ENCODE data around the gene CD27.
"Not testable (repeated sequence)": the region's sequence is repeated elsewhere in the genome, so short reads cannot be mapped to it uniquely, and the experiment has no call there.

The CD27 gene

DNA sequence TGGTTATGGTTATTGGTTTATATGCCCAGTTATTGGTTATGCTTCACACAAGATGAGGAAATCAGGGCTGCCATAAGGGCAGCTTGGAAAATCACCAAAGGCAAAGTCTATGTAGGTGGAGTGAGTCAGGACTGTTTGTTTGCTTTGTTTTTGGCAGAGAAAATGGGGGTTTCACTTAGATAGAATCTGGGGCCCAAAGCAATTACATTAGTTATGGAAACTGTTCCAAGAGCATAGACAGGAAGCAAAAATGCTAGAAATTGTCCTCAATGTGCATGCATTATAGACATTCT, 23.5 kb downstream of the CD27 start:
- TF ChIP-seq, protein P1, sequence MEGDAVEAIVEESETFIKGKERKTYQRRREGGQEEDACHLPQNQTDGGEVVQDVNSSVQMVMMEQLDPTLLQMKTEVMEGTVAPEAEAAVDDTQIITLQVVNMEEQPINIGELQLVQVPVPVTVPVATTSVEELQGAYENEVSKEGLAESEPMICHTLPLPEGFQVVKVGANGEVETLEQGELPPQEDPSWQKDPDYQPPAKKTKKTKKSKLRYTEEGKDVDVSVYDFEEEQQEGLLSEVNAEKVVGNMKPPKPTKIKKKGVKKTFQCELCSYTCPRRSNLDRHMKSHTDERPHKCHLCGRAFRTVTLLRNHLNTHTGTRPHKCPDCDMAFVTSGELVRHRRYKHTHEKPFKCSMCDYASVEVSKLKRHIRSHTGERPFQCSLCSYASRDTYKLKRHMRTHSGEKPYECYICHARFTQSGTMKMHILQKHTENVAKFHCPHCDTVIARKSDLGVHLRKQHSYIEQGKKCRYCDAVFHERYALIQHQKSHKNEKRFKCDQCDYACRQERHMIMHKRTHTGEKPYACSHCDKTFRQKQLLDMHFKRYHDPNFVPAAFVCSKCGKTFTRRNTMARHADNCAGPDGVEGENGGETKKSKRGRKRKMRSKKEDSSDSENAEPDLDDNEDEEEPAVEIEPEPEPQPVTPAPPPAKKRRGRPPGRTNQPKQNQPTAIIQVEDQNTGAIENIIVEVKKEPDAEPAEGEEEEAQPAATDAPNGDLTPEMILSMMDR (IDR thresholded peaks at IDR 0.05; ENCODE audit: insufficient read depth, low read depth, low read length, missing control alignments): no peak

DNA sequence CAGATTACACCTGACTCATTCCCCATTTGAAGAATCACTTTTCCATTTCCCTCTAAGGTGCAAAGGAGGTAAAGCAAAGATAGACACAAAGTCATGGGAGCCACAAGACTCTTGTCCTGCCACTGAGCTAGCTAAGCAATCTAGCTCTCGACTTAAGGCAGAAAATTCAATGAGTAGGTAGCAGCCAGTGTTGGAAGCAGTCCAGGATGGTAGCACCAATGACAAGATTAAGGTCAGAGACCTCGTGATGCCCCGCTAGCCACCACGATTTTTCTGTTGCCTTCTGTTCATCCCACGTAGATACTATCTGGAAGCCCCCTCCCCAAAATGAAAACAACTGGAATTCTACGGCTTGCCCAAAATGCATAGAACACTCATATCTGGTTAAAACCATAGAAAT, 24.3 kb downstream of the CD27 start:
- no peak for DNase-seq (ENCODE audit: low read depth)
- H3K4me3 ChIP-seq (ENCODE audit: low read depth, low read length): peak overlapping the region; percentile 57
- TF ChIP-seq, protein P1 (IDR thresholded peaks at IDR 0.05; ENCODE audit: insufficient read depth, low read depth, low read length, missing control alignments): no peak

More for the DNA sequence above, 23.5 kb downstream of the CD27 start:
- H3K4me3 ChIP-seq (ENCODE audit: low read depth, low read length): peak overlapping the region; percentile 57
- DNase-seq (ENCODE audit: low read depth): no peak

DNA sequence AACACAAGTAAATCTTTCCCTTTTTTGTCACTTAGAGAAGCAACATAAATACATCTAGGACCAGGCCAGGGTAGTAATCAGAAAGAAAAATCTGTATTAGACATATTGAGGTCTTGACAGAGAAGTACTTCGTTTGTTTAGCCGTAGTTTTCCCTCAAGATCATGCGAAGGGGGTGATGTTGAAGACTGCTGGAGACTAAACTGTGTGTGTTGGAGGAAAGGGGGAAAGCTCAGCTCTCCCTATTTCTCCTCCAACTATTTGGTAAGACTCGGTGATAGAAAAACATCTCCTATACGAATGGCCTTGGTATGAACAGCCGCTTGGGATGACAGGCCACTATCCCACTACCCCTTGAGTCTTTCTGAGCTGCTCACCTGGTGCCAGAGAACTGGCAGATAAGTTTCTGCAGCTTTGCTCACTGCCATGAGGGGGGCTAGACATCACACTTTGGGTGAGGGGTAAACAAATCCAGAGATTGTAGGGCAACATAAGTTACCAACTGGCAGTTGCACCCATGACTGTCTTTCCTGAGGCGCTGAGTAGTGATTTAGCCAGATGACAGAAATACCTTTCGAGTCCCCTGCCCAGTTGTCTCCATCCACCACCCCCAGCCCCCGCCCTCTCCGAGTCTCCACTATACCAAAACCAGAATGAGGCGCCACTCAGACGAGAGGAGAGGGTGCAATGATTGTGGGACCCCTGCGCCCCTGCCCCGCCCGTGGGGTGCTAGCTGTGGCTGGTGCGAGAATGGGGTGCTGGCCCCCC, 25.0 kb downstream of the CD27 start:
- TF ChIP-seq, protein P1 (IDR thresholded peaks at IDR 0.05; ENCODE audit: insufficient read depth, low read depth, low read length, missing control alignments): no peak
- H3K4me3 ChIP-seq (ENCODE audit: low read depth, low read length): peak overlapping the region; percentile 57
- DNase-seq (ENCODE audit: low read depth): no peak

DNA sequence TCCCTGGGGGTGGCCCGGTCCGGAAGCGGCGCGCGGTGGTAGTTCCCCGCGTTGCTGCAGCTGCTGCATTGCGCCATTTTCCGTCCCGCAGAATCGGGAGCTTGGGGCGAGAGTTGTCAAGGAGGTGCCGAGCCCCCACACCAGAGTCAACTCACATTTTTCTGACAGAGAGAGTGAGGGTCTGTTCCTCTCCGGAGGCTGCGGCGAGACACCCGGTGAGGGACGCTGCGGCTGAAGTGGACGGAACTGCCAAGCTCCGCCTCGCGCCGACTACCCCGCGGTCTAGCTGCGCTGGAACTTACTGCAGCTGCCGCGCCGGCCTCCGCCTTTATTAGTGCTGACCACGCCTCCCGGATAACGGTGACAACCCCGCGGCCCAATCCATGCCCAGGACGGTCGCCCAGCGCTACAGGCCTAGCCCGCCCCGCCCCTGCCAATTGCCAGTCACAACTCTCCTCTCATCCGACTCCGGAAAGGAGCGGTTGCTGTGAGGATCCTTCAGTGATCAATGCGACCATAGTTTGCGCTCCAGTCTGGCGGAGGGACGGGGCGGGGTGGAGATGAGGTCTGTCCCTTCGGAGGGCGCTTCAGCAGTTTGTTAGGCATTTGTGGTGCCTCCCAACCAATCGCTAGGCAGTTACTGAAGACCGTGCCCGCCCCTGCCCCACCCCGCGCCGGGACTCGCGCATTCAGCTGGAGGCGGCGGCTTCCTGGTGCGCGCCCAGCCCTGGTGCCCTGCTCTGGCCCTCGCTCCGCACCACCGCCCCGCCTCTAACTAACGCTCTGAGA, 25.8 kb downstream of the CD27 start, which contains the start of gene VAMP1:
Gene VAMP1, minus strand, starts transcription at position 303 of the 789 bp plus-strand sequence. Its CDS starts 146 bp downstream, at position 157.
- DNase-seq (ENCODE audit: low read depth): peak; percentile 98
- H3K4me3 ChIP-seq (ENCODE audit: low read depth, low read length): peak within 1 kb of the TSS; percentile 57
- TF ChIP-seq, protein P1 (IDR thresholded peaks at IDR 0.05; ENCODE audit: insufficient read depth, low read depth, low read length, missing control alignments): no peak

DNA sequence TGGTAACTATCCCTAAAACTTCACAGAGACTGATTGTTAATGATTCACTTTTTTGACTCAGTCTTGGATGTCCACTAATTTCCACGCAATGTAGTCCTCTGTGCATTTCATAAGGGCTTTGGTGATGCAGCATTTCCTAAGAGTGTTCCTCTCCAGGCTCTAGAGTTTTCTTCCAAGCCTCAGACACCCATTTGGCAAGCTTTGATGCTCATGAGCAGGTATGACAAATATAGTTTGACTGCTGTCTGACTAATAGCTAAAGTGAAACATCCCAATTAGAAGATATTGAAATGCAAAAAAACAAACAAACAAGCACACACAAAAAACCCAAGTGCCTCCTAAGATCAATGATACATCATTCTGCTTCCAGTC, 27.2 kb downstream of the CD27 start:
- H3K4me3 ChIP-seq (ENCODE audit: low read depth, low read length): no peak overlapping the region
- TF ChIP-seq, protein P1 (IDR thresholded peaks at IDR 0.05; ENCODE audit: insufficient read depth, low read depth, low read length, missing control alignments): no peak
- no peak for DNase-seq (ENCODE audit: low read depth)

DNA sequence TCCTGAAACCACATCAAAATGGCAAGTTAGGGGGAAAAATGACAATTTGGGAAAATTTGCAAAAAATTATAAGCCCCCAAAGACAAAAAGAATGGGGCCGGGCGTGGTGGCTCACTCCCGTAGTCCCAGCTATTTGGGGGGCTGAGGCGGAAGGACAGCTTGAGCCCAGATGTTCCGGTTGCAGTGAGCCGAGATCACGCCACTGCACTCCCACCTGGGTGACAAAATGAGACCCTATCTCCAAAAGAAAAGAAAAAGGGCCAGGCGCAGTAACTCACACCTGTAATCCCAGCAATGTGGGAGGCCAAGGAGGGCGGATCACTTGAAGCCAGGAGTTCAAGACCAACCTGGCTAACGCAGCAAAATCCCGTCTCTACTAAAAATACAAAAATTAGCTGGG, 27.7 kb downstream of the CD27 start:
- no peak overlapping the region for H3K4me3 ChIP-seq (ENCODE audit: low read depth, low read length)
- no peak for DNase-seq (ENCODE audit: low read depth)
- TF ChIP-seq, protein P1 (IDR thresholded peaks at IDR 0.05; ENCODE audit: insufficient read depth, low read depth, low read length, missing control alignments): no peak

DNA sequence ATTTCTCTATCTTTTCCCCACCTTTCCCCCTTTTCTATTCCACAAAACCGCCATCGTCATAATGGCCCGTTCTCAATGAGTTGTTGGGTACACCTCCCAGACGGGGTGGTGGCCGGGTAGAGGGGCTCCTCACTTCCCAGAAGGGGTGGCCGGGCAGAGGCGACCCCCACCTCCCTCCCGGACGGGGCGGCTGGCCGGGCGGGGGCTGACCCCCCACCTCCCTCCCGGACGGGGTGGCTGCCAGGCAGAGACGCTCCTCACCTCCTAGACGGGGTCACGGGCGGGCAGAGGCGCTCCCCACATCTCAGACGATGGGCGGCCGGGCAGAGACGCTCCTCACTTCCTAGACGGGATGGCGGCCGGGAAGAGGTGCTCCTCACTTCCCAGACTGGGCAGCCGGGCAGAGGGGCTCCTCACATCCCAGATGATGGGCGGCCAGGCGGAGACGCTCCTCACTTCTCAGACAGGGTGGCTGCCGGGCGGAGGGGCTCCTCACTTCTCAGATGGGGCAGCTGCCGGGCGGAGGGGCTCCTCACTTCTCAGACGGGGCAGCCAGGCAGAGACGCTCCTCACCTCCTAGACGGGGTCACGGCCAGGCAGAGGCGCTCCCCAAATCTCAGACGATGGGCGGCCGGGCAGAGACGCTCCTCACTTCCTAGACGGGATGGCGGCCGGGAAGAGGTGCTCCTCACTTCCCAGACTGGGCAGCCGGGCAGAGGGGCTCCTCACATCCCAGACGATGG, 30.6 kb downstream of the CD27 start:
- DNase-seq (ENCODE audit: low read depth); H3K4me3 ChIP-seq (ENCODE audit: low read depth, low read length): not testable (repeated sequence)

Data from GM12865 (cell line).